ENCODE measurements around the gene PHC2. TPM values are rescaled to one million over a fixed set of nuclear protein-coding genes. Genes with fewer than 3 reads are reported as not detected.
A peak's percentile ranks its signal among the peaks of the same experiment; 100 is the strongest.

The PHC2 gene
- total RNA-seq, 1 experiment from 2014 or later, result 9.4 TPM

GRCh38 chr1:33295450-33296081, 135.3 kb downstream of the PHC2 start:
- no peak overlapping the region for H2BK120ac ChIP-seq (ENCODE audit: low read depth, low read length, poor library complexity, severe bottlenecking)

More at GRCh38 chr1:33295450-33296081, 135.3 kb downstream of the PHC2 start:
- no peak overlapping the region for H3T11ph ChIP-seq (ENCODE audit: low read length)
- H3K4me3 Mint-ChIP-seq, result no peak overlapping the region
- H3K4me1 ChIP-seq (ENCODE audit: insufficient read depth, low read length), result no peaks in the 10 kb centered on the region
- no peaks in the 10 kb centered on the region for H3K79me2 ChIP-seq (ENCODE audit: insufficient read depth, low read length)
- H3K56ac ChIP-seq (ENCODE audit: insufficient read length, low read depth, low read length), result no peak overlapping the region
- no peaks in the 10 kb centered on the region for H4K20me1 ChIP-seq (ENCODE audit: control insufficient read depth, insufficient read depth, insufficient read length)
- H3K4ac ChIP-seq (ENCODE audit: low read depth, low read length), result no peak overlapping the region
- peak overlapping the region in 1 of 3 experiments; percentile 74; a peak in 1 of 7 replicates for H3K27ac Mint-ChIP-seq
- no peaks in the 10 kb centered on the region for H3K9me3 ChIP-seq (ENCODE audit: control insufficient read depth, low read depth, low read length)
- H2BK15ac ChIP-seq (ENCODE audit: low read depth, low read length), result no peak overlapping the region
- no peak overlapping the region for H2BK12ac ChIP-seq (ENCODE audit: insufficient read length, low read depth, low read length)
- no peak overlapping the region for H2AK5ac ChIP-seq (ENCODE audit: insufficient read length, low read length)
- H3K23me2 ChIP-seq (ENCODE audit: insufficient read length, low read depth, low read length, poor library complexity, severe bottlenecking), result no peaks in the 10 kb centered on the region
- H3K23ac ChIP-seq (ENCODE audit: insufficient read length, low read depth, low read length), result no peak overlapping the region
- H3K14ac ChIP-seq (ENCODE audit: insufficient read depth, low read length), result no peak overlapping the region
- H3K27ac ChIP-seq (ENCODE audit: insufficient read length, low read depth, low read length), result no peak overlapping the region
- H2BK5ac ChIP-seq (ENCODE audit: insufficient read length, low read length), result no peak overlapping the region
- no peak overlapping the region for H2AFZ ChIP-seq (ENCODE audit: low read length)
- no peak overlapping the region for H3K4me2 ChIP-seq (ENCODE audit: insufficient read depth, insufficient read length, low read length)
- WGBS (ENCODE audit: extremely low coverage, insufficient read length, low lambda C conversion rate), result no CpG with 5 or more reads among the region's 12 CpGs
- H3K79me1 ChIP-seq (ENCODE audit: insufficient read depth, low read depth, low read length, poor library complexity, severe bottlenecking), result no peaks in the 10 kb centered on the region
- no peak overlapping the region for H4K91ac ChIP-seq (ENCODE audit: insufficient read length, low read depth, low read length)
- no peak overlapping the region for H4K5ac ChIP-seq (ENCODE audit: insufficient read length, low read depth, low read length)
- peaks cover 25 to 43% (median 39%) of the 10 kb centered on the region in 3 experiments for H3K36me3 Mint-ChIP-seq (ENCODE audit: insufficient read depth in 1 of 3, low read depth in 3 of 3)
- no peaks in the 10 kb centered on the region for H3K27me3 Mint-ChIP-seq (ENCODE audit: low read depth)
- no peak overlapping the region for H2BK20ac ChIP-seq (ENCODE audit: low read depth, low read length, poor library complexity, severe bottlenecking)
- no peak overlapping the region for H3K18ac ChIP-seq (ENCODE audit: insufficient read length, low read depth, low read length)
- no peak overlapping the region for H3K9ac ChIP-seq (ENCODE audit: extremely low read depth, insufficient read length, low read length)
- TF ChIP-seq CTCF (conservative IDR thresholded peaks at IDR 0.05), result peak; percentile 97
- H3K4me1 Mint-ChIP-seq, result peaks cover 12 to 18% of the 10 kb centered on the region in 2 experiments
- H3K27me3 ChIP-seq (ENCODE audit: insufficient read depth, low read length), result no peaks in the 10 kb centered on the region
- DNase-seq, result peak; percentile 90
- H4K8ac ChIP-seq (replicated peaks; ENCODE audit: insufficient read length, low read depth, low read length), result no peak overlapping the region
- H3K9me3 Mint-ChIP-seq, result no peaks in the 10 kb centered on the region

Measured in H9 (cell line).